Measurements from ENCODE around the gene CACNA1A.
"Not testable (repeated sequence)": the region's sequence is repeated elsewhere in the genome, so short reads cannot be mapped to it uniquely, and the experiment has no call there.

CACNA1A gene

DNA sequence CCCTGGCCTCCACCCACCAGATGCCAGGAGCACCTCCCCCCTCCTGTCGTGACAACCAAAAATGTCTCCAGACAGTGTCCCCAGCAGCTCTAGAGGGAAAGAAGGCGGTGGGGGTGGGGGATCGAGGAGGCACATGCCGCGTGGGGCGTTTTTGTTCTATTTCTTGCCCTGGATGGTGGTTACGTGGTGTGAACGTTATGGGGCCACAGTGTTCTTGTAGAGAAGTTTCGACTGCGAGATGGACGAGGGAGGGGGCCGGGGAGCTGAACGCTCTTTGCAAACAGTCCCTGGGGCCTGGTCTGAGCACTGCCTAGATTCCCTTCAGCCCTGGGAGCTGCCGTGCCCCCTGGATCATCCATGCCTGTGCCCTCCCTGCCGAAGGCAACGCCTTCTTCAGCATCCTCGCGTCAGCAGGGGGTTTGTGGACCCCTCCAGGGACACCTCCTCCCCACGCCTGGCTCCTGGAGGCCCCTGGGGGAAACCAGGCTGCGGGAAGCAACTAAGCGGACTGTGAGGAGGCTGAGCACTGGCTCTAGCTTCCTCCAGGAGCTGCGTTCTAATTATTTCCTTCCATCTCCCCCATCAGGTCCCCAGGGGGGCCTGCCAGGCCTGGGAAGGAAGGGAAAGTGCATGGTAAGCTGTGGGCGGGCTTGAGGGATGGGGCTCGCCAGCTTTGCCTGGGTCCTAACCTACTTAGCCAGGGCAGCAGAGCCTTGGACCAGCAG is 224.6 kb downstream of the CACNA1A start:
- no peak for DNase-seq (ENCODE audit: low read depth, low spot score)

DNA sequence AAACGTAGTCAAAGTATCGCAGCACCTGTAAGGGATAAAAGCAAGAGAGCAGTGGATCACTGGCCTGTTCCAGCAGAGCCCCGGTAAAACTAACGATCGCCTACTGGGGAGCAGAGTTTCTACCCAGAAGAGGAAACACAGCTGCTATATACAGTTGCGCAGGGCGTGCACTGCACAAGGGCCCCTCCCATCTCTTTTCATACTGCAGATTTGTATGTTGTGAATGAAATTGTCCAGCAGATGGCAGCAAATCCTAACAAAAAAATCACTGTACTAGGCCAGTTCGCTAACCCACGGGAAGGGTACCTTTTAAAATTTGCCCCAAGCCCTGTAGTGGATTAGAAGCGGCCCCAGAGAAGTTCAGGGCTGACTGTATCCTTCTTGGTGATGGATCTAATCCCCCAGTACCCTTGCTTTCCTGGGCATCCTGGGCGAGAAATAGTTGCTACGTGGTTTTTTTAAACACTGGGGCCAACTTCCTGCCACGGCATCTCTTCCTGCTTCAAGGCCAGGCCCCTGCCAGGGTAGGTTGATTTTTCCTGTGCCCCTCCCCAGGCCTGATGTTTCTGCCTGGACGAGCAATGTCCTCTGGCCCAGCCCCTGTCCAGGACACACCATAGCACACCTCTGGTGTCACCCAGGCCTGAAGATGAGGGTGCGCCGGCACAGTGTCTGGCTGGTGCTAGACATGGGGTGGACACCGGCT is 229.0 kb downstream of the CACNA1A start:
- peak; percentile 47 for DNase-seq (ENCODE audit: low read depth, low spot score)

- DNase-seq (ENCODE audit: low read depth, low spot score), result no peak
These were observed 231.1 kb downstream of the CACNA1A start for GRCh38 chr19:13275016-13275722.

GRCh38 chr19:13270514-13271105 is 235.7 kb downstream of the CACNA1A start:
- DNase-seq (ENCODE audit: low read depth, low spot score), result no peak

DNA sequence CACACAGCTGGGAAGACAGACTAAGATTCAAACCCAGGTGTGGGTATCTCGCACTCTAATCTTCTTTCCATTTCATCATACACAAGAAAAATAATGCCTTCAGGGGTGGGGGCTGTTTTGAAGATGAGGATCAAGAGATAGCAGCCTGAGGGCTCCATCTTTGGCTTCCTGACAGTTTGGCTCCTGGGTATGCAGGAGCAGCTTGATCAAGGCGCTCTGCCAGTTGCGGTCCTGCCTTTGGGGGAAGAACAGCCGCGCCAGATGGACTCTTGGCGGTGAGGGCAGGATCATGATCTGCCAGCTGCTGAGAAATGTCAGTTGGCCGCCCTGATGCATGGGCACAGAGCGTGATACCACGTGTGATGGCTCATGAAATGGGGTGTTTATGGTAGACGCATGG is 236.9 kb downstream of the CACNA1A start:
- no peak for DNase-seq (ENCODE audit: low read depth, low spot score)

GRCh38 chr19:13267889-13268288 is 238.4 kb downstream of the CACNA1A start:
- DNase-seq (ENCODE audit: low read depth, low spot score), result no peak

DNA sequence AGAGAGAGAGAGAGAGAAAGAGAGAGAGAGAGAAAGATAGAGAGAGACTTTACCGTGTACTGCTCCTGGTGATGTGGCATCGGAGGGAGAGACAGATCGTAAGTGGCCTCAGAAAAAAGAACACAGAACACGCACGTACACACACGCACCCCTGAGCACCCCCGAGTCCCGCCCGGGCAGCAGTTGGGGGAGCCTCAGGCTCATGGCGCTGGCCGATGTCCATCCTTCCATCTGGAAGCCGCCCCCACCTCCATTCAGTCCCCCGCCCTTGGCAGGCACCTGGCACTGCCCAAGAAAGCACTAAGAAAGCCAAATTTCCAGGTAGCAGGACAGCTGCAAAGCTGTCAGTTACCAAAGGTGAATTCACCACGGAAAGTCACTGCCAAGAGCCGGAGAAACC is 239.1 kb downstream of the CACNA1A start:
- no peak for DNase-seq (ENCODE audit: low read depth, low spot score)

DNA sequence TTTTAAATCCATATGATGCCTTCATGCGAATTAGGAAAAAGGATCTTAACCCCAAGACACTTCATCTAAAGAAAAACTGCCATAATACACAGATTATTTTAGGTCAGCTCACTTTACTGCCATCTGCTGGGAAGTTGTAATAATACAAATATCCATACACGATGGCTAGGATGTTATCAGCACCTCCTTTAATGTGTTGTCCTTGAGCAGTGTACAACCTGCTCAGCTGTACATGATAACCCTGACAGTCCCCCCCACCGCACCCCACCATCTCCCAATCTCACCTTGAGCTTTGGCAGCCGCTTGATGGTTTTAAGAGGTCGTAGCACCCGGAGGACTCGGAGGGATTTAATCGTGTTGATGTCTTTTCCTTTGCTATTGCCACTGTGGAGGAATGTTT is 243.8 kb downstream of the CACNA1A start:
- DNase-seq (ENCODE audit: low read depth, low spot score), result no peak

- no peak for DNase-seq (ENCODE audit: low read depth, low spot score)
These were observed 245.2 kb downstream of the CACNA1A start for GRCh38 chr19:13260883-13261653.

DNA sequence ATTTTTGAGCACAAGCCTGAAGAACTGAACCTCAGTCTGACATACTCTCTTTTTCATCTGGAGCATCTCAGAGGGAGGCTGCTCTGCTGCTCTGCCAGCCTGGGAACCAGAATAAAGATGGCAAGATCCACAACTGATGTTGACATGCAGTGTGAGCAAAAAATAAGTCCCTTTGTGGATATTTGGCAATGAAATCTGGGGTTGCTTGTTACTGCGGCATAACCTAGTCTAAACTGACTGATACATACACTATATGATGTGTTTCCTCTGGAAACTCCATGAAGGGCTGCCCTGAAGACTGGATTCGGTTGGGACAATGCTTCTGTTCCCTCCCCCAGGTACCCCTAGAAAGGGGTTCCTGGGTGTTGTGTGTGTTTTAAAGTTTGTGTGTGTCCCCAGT is 249.4 kb downstream of the CACNA1A start:
- no peak for DNase-seq (ENCODE audit: low read depth, low spot score)

DNA sequence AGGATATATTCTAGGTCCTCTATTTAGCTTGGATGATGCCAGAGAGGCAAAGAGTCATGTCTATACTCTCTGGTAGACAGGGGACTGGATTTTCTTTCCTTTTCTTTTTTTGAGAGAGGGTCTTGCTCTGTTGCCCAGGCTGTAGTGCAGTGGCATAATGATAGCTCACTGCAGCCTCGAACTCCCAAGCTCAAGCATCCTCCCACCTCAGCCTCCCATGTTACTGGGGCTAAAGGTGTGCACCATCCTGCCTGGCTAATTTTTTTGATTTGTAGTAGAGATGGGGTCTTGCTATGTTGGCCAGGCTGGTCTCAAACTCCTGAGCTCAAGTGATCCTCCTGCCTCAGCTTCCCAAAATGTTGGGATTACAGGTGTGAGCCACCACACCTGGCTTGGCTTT is 249.9 kb downstream of the CACNA1A start:
- not testable (repeated sequence) for DNase-seq (ENCODE audit: low read depth, low spot score)

- DNase-seq (ENCODE audit: low read depth, low spot score), result no peak
These were observed 250.6 kb downstream of the CACNA1A start for GRCh38 chr19:13255719-13256059.

DNA sequence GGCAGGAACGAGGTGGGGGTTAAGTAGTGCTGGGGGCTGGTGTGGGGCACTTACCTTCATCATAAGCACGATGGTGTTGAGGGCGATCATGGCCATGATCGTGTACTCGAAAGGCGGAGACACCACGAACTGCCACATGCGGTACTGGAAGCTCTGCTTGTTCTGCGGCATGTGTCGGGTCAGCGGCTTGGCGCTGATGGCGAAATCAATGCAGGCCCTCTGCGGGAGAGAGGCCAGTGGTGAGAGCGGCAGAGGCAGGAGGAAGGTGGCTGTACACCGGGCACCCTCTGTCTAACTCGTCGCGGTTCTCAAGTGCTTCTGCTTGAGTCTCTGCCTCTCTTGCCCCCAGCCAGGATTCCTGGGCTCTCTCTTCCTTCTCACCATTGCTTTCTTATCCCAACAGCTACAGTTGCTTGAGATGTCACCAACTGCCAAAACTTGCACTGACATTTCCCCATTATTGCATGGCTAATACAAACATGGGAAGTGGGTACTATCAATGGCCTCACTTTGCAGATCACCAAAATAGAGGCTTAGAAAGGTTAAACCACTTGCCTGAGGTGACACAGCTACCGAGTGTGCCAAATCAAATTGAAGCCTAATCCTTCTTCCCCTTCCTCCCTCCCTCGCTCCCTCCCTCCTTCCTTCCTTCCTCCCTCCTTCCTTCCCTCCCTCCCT is 251.1 kb downstream of the CACNA1A start:
- DNase-seq (ENCODE audit: low read depth, low spot score), result no peak

- DNase-seq (ENCODE audit: low read depth, low spot score), result no peak
These were observed 253.5 kb downstream of the CACNA1A start for GRCh38 chr19:13252569-13253335.

DNA sequence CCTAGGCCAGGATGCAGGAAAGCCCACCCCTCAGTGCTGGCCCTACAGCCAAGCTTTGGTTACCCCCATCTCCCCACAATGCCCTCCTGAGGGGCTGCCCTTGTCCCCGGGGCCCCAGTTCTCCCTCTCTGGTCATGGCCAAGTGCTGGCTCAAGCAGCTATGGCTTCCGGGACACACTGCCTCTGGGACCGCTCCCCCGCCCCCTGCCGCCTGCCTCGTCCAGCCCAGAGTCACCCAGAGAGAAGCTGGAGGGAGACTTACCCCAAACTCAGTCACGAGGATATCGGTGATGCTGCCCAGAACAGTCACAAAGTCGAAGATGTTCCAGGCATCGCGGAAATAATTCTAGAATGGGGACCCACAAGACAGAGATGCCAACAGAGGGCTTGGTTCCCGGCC is 261.4 kb downstream of the CACNA1A start:
- no peak for DNase-seq (ENCODE audit: low read depth, low spot score)

DNA sequence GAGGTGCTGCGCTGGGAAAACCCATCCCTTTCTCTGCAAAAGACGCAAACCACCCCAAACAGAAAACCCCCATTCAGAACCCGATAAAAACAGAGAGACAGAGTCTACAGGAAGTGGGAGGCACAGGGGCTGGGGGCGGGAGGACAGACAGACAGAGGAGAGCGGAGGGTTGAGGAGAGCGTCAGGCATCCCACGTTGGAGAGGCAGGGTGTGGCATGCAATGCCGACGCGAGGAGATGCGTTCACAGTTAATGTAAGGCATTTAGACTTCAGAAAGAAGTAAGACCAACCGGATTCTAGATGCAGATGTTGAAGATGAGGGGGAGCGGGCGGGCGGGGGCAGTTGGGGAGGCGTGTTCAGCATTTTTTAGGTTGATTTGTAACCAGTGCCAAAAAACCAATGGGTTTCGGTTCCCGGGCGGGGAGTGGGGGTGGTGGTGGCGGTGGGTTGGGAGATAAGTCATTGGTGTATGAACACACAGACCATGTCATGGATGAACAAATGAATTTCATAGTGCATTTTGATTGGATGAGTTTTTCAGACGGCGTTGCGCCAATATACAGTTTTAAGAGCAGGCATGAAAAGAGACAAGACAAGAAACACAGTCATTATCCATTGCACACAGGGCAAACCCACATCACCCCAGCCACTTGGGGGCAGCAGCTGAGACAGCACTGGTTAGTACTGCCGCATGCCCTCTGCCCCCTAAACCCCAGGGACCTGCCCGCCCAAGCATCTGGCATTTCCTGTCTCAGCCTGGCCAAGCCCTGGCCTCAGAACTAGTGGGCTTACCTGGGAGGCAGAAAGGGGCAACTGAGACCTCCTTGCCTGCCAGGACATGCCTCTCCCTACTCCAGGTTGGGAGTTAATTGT is 264.8 kb downstream of the CACNA1A start:
- no peak for DNase-seq (ENCODE audit: low read depth, low spot score)

- no peak for DNase-seq (ENCODE audit: low read depth, low spot score)
These were observed 265.8 kb downstream of the CACNA1A start for GRCh38 chr19:13240312-13241022.

DNA sequence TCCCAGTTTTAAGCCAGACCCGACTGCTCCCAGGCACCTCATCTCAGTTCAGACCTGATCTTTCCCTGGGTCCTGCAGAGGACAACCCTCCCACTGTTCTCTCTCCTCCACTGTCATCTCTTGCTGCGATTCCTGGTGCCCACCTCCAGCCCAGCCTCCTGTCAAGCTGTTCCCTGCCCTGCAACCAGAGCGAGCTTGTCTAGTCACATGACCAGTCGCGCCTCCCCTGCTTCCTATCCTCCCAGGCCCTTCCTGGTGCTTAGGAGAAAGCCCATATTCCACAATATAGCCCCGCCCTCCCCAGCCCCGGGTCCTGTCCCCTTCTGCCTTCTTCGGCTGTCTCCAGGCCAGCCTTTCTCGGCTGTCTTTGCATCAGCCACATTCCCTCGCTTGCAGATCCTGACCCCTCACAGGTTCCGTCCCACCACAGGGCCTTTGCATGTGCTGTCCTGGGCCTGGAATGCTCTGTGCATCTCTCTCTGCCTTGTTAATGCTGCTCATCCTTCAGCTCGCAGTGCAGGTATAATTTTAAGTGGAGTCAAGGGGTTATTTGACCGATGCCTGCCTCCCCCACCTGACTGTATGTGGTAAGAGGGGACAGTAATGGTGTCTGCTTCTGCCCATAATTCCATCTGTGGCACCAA is 267.3 kb downstream of the CACNA1A start:
- DNase-seq (ENCODE audit: low read depth, low spot score), result no peak

Data from activated naive CD8-positive, alpha-beta T cell treated with anti-CD3 and anti-CD28 coated beads, Interleukin-2, amount 50 U/mL, for 16 hours (primary cell).